OCI-LY7 (cell line): ENCODE results near the gene OGDH.

ENCODE experiments used
- EZH2phosphoT487 ChIP-seq: fragments of 200-600 bp; sonication (generic); IDR thresholded peaks from 2 replicates; pipeline ENCODE4 v1.6.1; 2018; ENCODE audit warnings: low read depth, borderline replicate concordance, mild to moderate bottlenecking, mixed run types, antibody characterized with exemption, low read length, moderate library complexity, mixed read lengths
- TF ChIP-seq, protein P1 (sequence below): fragments of 200-600 bp; sonication (generic); conservative IDR thresholded peaks from 2 replicates; pipeline ENCODE4 v1.5.1; 2014; ENCODE audit warnings: mild to moderate bottlenecking, antibody characterized with exemption, low read length, moderate library complexity, mixed read lengths

GRCh38 chr7:44615149-44615611 lies 8.8 kb downstream of the OGDH start:
- TF ChIP-seq, protein P1, sequence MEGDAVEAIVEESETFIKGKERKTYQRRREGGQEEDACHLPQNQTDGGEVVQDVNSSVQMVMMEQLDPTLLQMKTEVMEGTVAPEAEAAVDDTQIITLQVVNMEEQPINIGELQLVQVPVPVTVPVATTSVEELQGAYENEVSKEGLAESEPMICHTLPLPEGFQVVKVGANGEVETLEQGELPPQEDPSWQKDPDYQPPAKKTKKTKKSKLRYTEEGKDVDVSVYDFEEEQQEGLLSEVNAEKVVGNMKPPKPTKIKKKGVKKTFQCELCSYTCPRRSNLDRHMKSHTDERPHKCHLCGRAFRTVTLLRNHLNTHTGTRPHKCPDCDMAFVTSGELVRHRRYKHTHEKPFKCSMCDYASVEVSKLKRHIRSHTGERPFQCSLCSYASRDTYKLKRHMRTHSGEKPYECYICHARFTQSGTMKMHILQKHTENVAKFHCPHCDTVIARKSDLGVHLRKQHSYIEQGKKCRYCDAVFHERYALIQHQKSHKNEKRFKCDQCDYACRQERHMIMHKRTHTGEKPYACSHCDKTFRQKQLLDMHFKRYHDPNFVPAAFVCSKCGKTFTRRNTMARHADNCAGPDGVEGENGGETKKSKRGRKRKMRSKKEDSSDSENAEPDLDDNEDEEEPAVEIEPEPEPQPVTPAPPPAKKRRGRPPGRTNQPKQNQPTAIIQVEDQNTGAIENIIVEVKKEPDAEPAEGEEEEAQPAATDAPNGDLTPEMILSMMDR: no peak
- no peak for TF ChIP-seq EZH2phosphoT487
